Right lobe of liver (tissue), 4 donors: ENCODE data around the gene SELENOV.

Experiments used
- CTCF ChIP-seq, 4 donors: fragments of 200-600 bp in 3 of 4; fragments of 450-650 bp in 1 of 4; IDR thresholded peaks; one replicate each; pipeline versions ENCODE4 v1.5.1 to v1.8.0; 2016 to 2022; ENCODE audit warnings: antibody characterized with exemption in 4 of 4, mild to moderate bottlenecking in 2 of 4
- POLR2A ChIP-seq: fragments of 450-650 bp; IDR thresholded peaks from one replicate; pipeline ENCODE4 v1.6.1; 2017; ENCODE audit warnings: antibody characterized with exemption, mild to moderate bottlenecking
- donor health status: DM: no; HTN: no; CAD: no.
- donor health status: DM: no; HTN: no; CAD: no.
- donor health status: DM: no; HTN: yes; CAD: no.

GRCh38 chr19:39475748-39476147 lies 39.2 kb upstream of the SELENOV start:
- TF ChIP-seq CTCF (IDR thresholded peaks at IDR 0.05): no peak
- no peak for TF ChIP-seq POLR2A
